DOHH2 (cell line): ENCODE measurements around the gene SCN5A.

Source experiments
- H3F3A ChIP-seq: fragments of 200-600 bp; sonication (generic), shearing (Covaris generic); 2 replicates; pipeline ENCODE4 v1.6.0; 2016; ENCODE audit warnings: antibody characterized with exemption, mild to moderate bottlenecking; ENCODE audit not compliant: control insufficient read depth, insufficient read depth
- H3K27ac ChIP-seq: fragments of 200-600 bp; sonication (generic); 2 replicates; pipeline ENCODE4 v1.5.1; 2014; ENCODE audit warnings: low read depth, mild to moderate bottlenecking, low read length, moderate library complexity
- H3K27me3 ChIP-seq: fragments of 200-600 bp; sonication (generic); 2 replicates; pipeline ENCODE4 v1.6.1; 2014; ENCODE audit warnings: mild to moderate bottlenecking, low read length, mixed read lengths; ENCODE audit not compliant: control insufficient read depth
- H3K36me3 ChIP-seq: fragments of 200-600 bp; sonication (generic); 2 replicates; pipeline ENCODE4 v1.6.1; 2014; ENCODE audit warnings: mild to moderate bottlenecking, low read length, moderate library complexity, mixed read lengths; ENCODE audit not compliant: control insufficient read depth
- H3K4me1 ChIP-seq: fragments of 200-600 bp; sonication (generic); 2 replicates; pipeline ENCODE4 v1.6.1; 2014; ENCODE audit warnings: mild to moderate bottlenecking, low read length, mixed read lengths; ENCODE audit not compliant: control insufficient read depth
- H3K4me2 ChIP-seq: fragments of 200-600 bp; sonication (generic); 2 replicates; pipeline ENCODE4 v1.6.0; 2014; ENCODE audit warnings: mild to moderate bottlenecking, low read length, moderate library complexity
- H3K4me3 ChIP-seq: fragments of 200-600 bp; sonication (generic); 2 replicates; pipeline ENCODE4 v1.5.1; 2014; ENCODE audit warnings: mild to moderate bottlenecking, low read length, mixed read lengths
- H3K79me2 ChIP-seq: fragments of 200-600 bp; sonication (generic); 2 replicates; pipeline ENCODE4 v1.6.1; 2014; ENCODE audit warnings: mild to moderate bottlenecking, low read length, mixed read lengths; ENCODE audit not compliant: control insufficient read depth
- H3K9me2 ChIP-seq: fragments of 200-600 bp; sonication (generic); replicated peaks from 2 replicates; pipeline ENCODE4 v1.6.1; 2014; ENCODE audit warnings: mild to moderate bottlenecking, low read length, mixed read lengths; ENCODE audit not compliant: control insufficient read depth
- H3K9me3 ChIP-seq: fragments of 200-600 bp; sonication (generic); 2 replicates; pipeline ENCODE4 v1.6.1; 2014; ENCODE audit warnings: antibody characterized with exemption, low read length, mixed read lengths; ENCODE audit not compliant: control insufficient read depth, insufficient read depth
- H4K20me1 ChIP-seq: fragments of 200-600 bp; sonication (generic); 2 replicates; pipeline ENCODE4 v1.6.0; 2014; ENCODE audit warnings: low read depth, mild to moderate bottlenecking, antibody characterized with exemption, low read length, moderate library complexity; ENCODE audit not compliant: control insufficient read depth, insufficient read depth
- EZH2phosphoT487 ChIP-seq: fragments of 200-600 bp; sonication (generic); IDR thresholded peaks from 2 replicates; pipeline ENCODE4 v1.6.1; 2017; ENCODE audit warnings: borderline replicate concordance, mild to moderate bottlenecking, antibody characterized with exemption, low read length, moderate library complexity, mixed read lengths
- TF ChIP-seq, protein P1 (sequence below): fragments of 200-600 bp; sonication (generic); IDR thresholded peaks from one replicate; pipeline ENCODE4 v1.5.1; 2014; ENCODE audit warnings: antibody characterized with exemption, mild to moderate bottlenecking, low read depth, low read length; ENCODE audit not compliant: poor library complexity, severe bottlenecking

Gene SCN5A

DNA sequence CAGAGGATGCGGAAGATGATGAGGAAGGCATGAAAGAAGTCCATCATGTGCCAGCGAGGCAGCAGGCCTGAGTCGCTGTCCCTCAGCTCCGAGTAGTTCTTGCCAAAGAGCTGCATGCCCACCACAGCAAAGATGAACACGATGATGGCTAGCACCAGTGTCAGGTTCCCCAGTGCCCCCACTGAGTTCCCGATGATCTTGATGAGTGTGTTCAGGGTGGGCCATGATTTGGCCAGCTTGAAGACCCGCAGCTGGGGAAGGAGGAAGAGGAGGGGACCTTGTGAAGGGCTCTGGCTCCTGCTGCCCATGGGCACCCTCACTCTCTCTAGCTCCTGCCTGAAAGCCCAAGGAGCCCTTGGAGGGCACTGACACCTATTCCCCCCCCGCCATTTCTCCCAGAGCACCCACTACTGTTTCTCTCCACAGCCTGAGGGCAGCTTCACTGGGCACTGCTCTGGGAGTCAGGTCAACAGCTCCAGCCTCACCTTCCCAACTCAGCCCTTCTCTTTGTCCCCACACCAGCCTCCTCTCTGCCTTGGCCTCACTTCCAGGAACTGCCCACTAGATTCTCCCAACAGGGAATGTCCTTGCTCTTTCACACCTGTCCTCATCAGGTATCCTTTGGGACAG is 63.6 kb downstream of the SCN5A start:
- no peaks in the 10 kb centered on the region for H4K20me1 ChIP-seq
- H3K27me3 ChIP-seq: no peaks in the 10 kb centered on the region
- H3K4me1 ChIP-seq: no peaks in the 10 kb centered on the region
- no peak overlapping the region for H3K4me3 ChIP-seq
- H3F3A ChIP-seq: no peaks in the 10 kb centered on the region
- no peak overlapping the region for H3K4me2 ChIP-seq
- no peak for TF ChIP-seq EZH2phosphoT487
- TF ChIP-seq, protein P1, sequence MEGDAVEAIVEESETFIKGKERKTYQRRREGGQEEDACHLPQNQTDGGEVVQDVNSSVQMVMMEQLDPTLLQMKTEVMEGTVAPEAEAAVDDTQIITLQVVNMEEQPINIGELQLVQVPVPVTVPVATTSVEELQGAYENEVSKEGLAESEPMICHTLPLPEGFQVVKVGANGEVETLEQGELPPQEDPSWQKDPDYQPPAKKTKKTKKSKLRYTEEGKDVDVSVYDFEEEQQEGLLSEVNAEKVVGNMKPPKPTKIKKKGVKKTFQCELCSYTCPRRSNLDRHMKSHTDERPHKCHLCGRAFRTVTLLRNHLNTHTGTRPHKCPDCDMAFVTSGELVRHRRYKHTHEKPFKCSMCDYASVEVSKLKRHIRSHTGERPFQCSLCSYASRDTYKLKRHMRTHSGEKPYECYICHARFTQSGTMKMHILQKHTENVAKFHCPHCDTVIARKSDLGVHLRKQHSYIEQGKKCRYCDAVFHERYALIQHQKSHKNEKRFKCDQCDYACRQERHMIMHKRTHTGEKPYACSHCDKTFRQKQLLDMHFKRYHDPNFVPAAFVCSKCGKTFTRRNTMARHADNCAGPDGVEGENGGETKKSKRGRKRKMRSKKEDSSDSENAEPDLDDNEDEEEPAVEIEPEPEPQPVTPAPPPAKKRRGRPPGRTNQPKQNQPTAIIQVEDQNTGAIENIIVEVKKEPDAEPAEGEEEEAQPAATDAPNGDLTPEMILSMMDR: no peak
- no peaks in the 10 kb centered on the region for H3K9me3 ChIP-seq
- no peaks in the 10 kb centered on the region for H3K36me3 ChIP-seq
- no peaks in the 10 kb centered on the region for H3K9me2 ChIP-seq
- no peak overlapping the region for H3K27ac ChIP-seq
- no peaks in the 10 kb centered on the region for H3K79me2 ChIP-seq

DNA sequence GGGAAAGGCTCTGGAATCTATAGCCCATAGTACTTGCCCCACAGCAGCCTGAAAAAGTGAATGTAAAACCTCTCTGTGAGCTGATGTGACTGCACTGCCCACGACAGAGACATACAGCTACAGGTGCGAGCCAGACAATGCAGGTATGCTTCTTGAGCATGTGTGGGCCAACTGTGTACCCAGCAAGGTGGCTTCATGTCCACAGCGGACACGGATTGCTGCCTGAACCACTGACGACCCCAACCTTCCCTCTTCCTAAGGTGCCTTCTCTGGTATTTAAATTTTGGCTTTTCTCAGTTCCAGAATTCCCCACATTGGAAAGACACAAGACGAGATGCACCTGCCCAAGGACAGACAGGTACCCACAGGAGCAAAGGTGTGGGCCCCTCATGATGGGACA is 65.8 kb downstream of the SCN5A start:
- Histone ChIP-seq H3K4me3 (no peak overlapping the region), H3K9me2 (no peaks in the 10 kb centered on the region), H3K79me2 (no peaks in the 10 kb centered on the region), H3K27me3 (no peaks in the 10 kb centered on the region), H3K27ac (no peak overlapping the region), H3K36me3 (no peaks in the 10 kb centered on the region), H3K4me1 (no peaks in the 10 kb centered on the region), H3K4me2 (no peak overlapping the region), H3K9me3 (no peaks in the 10 kb centered on the region), H3F3A (no peaks in the 10 kb centered on the region), H4K20me1 (no peaks in the 10 kb centered on the region)
- TF ChIP-seq, protein P1: no peak
- no peak for TF ChIP-seq EZH2phosphoT487

DNA sequence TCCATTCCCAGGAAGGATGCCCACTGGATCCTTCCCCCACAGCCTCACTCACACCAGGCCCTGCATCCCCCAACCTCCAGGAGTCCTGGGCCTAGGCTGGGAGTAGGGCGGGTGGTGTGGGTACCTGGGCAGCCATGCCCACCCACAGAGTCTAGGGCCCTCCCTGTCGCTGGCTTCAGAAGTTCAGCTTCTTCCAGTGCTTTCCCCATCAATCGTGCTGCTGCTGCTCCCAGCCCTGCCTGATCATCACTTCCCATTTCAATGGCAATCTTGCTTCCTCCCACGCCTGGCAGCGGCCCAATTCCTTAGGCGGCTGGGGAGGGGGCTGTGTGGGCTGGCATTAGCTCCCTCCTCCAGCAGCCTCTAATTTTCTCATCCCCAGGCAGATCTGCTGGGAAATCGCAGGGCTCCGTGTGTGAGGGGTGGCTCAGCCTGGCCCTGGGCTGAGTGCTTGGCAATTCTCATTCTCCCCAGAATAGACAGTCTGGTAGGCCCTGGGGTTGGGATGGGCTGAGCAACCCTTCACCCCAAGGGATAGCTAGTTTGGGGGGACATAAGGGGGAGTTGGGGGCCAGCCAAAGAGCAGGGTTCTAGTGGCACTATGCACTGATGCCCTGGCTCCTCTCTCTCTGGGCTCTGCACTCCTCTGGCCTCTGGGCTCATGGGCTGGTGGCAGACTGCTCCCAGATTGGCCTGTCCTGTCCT is 66.4 kb downstream of the SCN5A start:
- Histone ChIP-seq H3K9me3 (no peaks in the 10 kb centered on the region), H3K9me2 (no peaks in the 10 kb centered on the region), H3K27ac (no peak overlapping the region), H3K4me1 (no peaks in the 10 kb centered on the region), H4K20me1 (no peaks in the 10 kb centered on the region), H3K4me3 (no peak overlapping the region), H3F3A (no peaks in the 10 kb centered on the region), H3K79me2 (no peaks in the 10 kb centered on the region), H3K4me2 (no peak overlapping the region), H3K27me3 (no peaks in the 10 kb centered on the region), H3K36me3 (no peaks in the 10 kb centered on the region)
- TF ChIP-seq, protein P1: no peak
- no peak for TF ChIP-seq EZH2phosphoT487
